Astrocyte (in vitro differentiated cells and primary cell): ENCODE measurements around the gene USP20.

Experiments
- CTCF ChIP-seq: IDR thresholded peaks from 2 replicates; pipeline ENCODE4 v1.5.1; 2011; ENCODE audit warnings: low read depth, mild to moderate bottlenecking, inconsistent platforms, low read length, moderate library complexity; ENCODE audit not compliant: insufficient read depth
- EZH2 ChIP-seq: IDR thresholded peaks from 2 replicates; pipeline ENCODE4 v1.6.1; 2012; ENCODE audit warnings: mild to moderate bottlenecking, low read length, inconsistent platforms; ENCODE audit not compliant: insufficient read depth

- no peak for TF ChIP-seq CTCF
- TF ChIP-seq EZH2 = no peak
These were observed 23.3 kb upstream of the USP20 start for GRCh38 chr9:129811967-129812363.
